HepG2 (cell line): ENCODE results near the gene LRP1-AS. TPM values are rescaled to one million over a fixed set of nuclear protein-coding genes. Genes with fewer than 3 reads are reported as not detected.

Experiments used
- CHD4 ChIP-seq: fragments of 200-600 bp; sonication (generic); IDR thresholded peaks from 2 replicates; pipeline ENCODE4 v1.7.0; 2017; ENCODE audit warnings: mild to moderate bottlenecking, low read length, borderline replicate concordance
- GATAD2A ChIP-seq: IDR thresholded peaks from 2 replicates; pipeline ENCODE4 v1.6.1; 2016
- HIVEP1 ChIP-seq: sonication (generic); formaldehyde crosslinking; IDR thresholded peaks from 2 replicates; pipeline ENCODE4 v1.4.0; 2020; ENCODE audit warnings: mild to moderate bottlenecking, missing genetic modification reagents
- KDM2A ChIP-seq: sonication (generic); formaldehyde crosslinking; IDR thresholded peaks from 2 replicates; pipeline ENCODE4 v1.4.0; 2020; ENCODE audit warnings: low read depth, missing genetic modification reagents, borderline replicate concordance
- KLF6 ChIP-seq: IDR thresholded peaks from 2 replicates; pipeline ENCODE4 v1.8.0; 2016; ENCODE audit warnings: missing biosample characterization, missing genetic modification reagents
- NFKBIZ ChIP-seq: IDR thresholded peaks from 2 replicates; pipeline ENCODE4 v1.6.1; 2018; ENCODE audit warnings: missing genetic modification reagents, missing compliant biosample characterization
- PCBP1 ChIP-seq: fragments of 200-400 bp; formaldehyde crosslinking; IDR thresholded peaks from 2 replicates; pipeline ENCODE4 v1.6.1; 2017; ENCODE audit warnings: mild to moderate bottlenecking, low read depth, low read length, borderline replicate concordance
- PHF20 ChIP-seq: sonication (generic); formaldehyde crosslinking; IDR thresholded peaks from 2 replicates; pipeline ENCODE4 v1.5.0; 2020; ENCODE audit warnings: mild to moderate bottlenecking, missing genetic modification reagents
- PITX1 ChIP-seq: sonication (generic); formaldehyde crosslinking; IDR thresholded peaks from 2 replicates; pipeline ENCODE4 v1.5.1; 2020; ENCODE audit warnings: mild to moderate bottlenecking, missing genetic modification reagents
- SIX1 ChIP-seq: sonication (generic); formaldehyde crosslinking; IDR thresholded peaks from 2 replicates; pipeline ENCODE4 v1.4.0; 2020; ENCODE audit warnings: missing genetic modification reagents, borderline replicate concordance
- U2AF1 ChIP-seq: fragments of 200-400 bp; formaldehyde crosslinking; optimal IDR thresholded peaks from 2 replicates; pipeline ENCODE3; 2017; ENCODE audit warnings: mild to moderate bottlenecking, low read depth, low read length
- ZNF282 ChIP-seq: fragments of 450-650 bp; IDR thresholded peaks from 2 replicates; pipeline ENCODE4 v1.6.1; 2018; ENCODE audit not compliant: partially characterized antibody
- polyA plus RNA-seq, 8 experiments: library from polyadenylated mRNA; depleted of rRNA in 3 of 8; stranded (reverse) in 7 of 8; unstranded in 1 of 8; fragments of >200 nt; fragmentation: Illumina TruSeq in 4 of 8; extraction: Trizol in 4 of 8; gene quantifications; 2 replicates each; pipeline versions ENCODE4 v1.2.1 to v1.2.3, GENCODE V29; 2011 to 2016; ENCODE audit warnings: low read depth in 4 of 8, missing spikeins in 1 of 8, mixed read lengths in 1 of 8; ENCODE audit not compliant: insufficient read depth in 1 of 8
- total RNA-seq, 5 experiments: library from RNA; depleted of rRNA; stranded (reverse); fragments of >200 nt; fragmentation: Illumina TruSeq; extraction: Trizol; gene quantifications; 2 replicates each; pipeline ENCODE4 v1.2.3, GENCODE V29; 2016; ENCODE audit warnings: low read depth in 1 of 5
- TF ChIP-seq, protein P1 (sequence below): sonication (generic); formaldehyde crosslinking; conservative IDR thresholded peaks from 2 replicates; pipeline ENCODE4 v1.5.0; 2020; ENCODE audit warnings: missing genetic modification reagents
- TF ChIP-seq, protein P2 (sequence below): sonication (generic); formaldehyde crosslinking; IDR thresholded peaks from 2 replicates; pipeline ENCODE4 v1.4.0; 2020; ENCODE audit warnings: missing genetic modification reagents, mild to moderate bottlenecking, borderline replicate concordance
- TF ChIP-seq, protein P3 (sequence below): sonication (generic); formaldehyde crosslinking; IDR thresholded peaks from 2 replicates; pipeline ENCODE4 v1.5.0; 2020; ENCODE audit warnings: missing genetic modification reagents
- TF ChIP-seq, protein P4 (sequence below): sonication (generic); formaldehyde crosslinking; IDR thresholded peaks from 2 replicates; pipeline ENCODE4 v1.4.0; 2020; ENCODE audit warnings: low read depth, mild to moderate bottlenecking, missing genetic modification reagents
- TF ChIP-seq, protein P5 (sequence below): sonication (generic); formaldehyde crosslinking; IDR thresholded peaks from 2 replicates; pipeline ENCODE4 v1.5.0; 2020; ENCODE audit warnings: mild to moderate bottlenecking, missing genetic modification reagents
- TF ChIP-seq, protein P6 (sequence below): IDR thresholded peaks from 2 replicates; pipeline ENCODE4 v1.6.1; 2016; ENCODE audit warnings: control low read depth

LRP1-AS gene
- total and polyA plus RNA-seq, 2 of the 13 experiments (the other 11 are each of a cell fraction or from before 2014, with no cell fraction given) = 0.20 TPM; not detected in 1

DNA sequence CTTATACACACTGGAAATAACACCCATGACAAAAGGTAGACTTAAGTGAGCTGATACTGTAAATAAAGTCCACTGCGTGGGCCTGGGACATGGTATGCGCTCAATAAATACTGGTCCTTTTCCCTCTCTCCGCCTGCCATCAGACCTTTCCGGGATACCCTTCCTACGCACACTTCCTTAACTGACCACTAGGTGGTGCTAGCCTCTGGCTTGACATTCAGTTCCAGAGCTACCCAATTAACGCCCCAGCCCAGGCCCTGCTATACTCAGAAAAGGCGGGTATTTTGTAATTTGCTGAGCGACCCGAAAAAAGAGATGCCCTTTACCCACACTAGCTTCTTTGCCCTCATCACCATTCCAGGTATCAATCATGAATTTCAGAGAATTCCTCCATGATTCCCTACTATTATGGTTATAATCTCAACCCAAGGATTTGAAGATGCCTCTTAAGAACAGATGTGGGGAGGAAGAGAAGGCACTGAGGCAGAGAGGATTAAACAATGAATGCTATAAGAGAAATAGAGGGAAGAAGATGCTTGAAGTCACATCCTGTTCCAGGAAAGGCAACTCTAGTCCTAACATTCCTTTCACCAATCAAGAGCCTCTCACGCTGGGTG lies 23.1 kb downstream of the LRP1-AS start (continued):
- TF ChIP-seq, protein P1, sequence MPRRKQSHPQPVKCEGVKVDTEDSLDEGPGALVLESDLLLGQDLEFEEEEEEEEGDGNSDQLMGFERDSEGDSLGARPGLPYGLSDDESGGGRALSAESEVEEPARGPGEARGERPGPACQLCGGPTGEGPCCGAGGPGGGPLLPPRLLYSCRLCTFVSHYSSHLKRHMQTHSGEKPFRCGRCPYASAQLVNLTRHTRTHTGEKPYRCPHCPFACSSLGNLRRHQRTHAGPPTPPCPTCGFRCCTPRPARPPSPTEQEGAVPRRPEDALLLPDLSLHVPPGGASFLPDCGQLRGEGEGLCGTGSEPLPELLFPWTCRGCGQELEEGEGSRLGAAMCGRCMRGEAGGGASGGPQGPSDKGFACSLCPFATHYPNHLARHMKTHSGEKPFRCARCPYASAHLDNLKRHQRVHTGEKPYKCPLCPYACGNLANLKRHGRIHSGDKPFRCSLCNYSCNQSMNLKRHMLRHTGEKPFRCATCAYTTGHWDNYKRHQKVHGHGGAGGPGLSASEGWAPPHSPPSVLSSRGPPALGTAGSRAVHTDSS (CRISPR knock-in tag) = no peak
- TF ChIP-seq PCBP1 (no peak), GATAD2A (CRISPR knock-in tag) (peak; percentile 10; the same call in 1 of the 2 replicates), NFKBIZ (no peak), HIVEP1 (CRISPR knock-in tag) (no peak), KLF6 (no peak), ZNF282 (no peak), KDM2A (no peak; the same call in 1 of the 2 replicates), CHD4 (no peak), PHF20 (no peak), SIX1 (CRISPR knock-in tag) (no peak), PITX1 (CRISPR knock-in tag) (no peak), U2AF1 (no peak)
- TF ChIP-seq, protein P2, sequence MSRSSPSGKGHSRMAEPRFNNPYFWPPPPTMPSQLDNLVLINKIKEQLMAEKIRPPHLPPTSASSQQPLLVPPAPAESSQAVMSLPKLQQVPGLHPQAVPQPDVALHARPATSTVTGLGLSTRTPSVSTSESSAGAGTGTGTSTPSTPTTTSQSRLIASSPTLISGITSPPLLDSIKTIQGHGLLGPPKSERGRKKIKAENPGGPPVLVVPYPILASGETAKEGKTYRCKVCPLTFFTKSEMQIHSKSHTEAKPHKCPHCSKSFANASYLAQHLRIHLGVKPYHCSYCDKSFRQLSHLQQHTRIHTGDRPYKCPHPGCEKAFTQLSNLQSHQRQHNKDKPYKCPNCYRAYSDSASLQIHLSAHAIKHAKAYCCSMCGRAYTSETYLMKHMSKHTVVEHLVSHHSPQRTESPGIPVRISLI (CRISPR knock-in tag) = no peak
- TF ChIP-seq, protein P3, sequence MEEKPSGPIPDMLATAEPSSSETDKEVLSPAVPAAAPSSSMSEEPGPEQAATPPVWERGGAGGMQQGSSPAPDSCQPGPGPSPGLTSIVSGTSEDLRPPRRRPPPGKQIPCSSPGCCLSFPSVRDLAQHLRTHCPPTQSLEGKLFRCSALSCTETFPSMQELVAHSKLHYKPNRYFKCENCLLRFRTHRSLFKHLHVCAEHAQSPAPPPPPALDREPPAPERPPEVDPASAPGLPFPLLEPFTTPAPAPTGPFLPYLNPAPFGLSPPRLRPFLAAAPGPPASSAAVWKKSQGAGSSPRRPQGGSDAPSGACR (CRISPR knock-in tag) = no peak
- TF ChIP-seq, protein P4, sequence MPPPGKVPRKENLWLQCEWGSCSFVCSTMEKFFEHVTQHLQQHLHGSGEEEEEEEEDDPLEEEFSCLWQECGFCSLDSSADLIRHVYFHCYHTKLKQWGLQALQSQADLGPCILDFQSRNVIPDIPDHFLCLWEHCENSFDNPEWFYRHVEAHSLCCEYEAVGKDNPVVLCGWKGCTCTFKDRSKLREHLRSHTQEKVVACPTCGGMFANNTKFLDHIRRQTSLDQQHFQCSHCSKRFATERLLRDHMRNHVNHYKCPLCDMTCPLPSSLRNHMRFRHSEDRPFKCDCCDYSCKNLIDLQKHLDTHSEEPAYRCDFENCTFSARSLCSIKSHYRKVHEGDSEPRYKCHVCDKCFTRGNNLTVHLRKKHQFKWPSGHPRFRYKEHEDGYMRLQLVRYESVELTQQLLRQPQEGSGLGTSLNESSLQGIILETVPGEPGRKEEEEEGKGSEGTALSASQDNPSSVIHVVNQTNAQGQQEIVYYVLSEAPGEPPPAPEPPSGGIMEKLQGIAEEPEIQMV (CRISPR knock-in tag) = no peak
- TF ChIP-seq, protein P5, sequence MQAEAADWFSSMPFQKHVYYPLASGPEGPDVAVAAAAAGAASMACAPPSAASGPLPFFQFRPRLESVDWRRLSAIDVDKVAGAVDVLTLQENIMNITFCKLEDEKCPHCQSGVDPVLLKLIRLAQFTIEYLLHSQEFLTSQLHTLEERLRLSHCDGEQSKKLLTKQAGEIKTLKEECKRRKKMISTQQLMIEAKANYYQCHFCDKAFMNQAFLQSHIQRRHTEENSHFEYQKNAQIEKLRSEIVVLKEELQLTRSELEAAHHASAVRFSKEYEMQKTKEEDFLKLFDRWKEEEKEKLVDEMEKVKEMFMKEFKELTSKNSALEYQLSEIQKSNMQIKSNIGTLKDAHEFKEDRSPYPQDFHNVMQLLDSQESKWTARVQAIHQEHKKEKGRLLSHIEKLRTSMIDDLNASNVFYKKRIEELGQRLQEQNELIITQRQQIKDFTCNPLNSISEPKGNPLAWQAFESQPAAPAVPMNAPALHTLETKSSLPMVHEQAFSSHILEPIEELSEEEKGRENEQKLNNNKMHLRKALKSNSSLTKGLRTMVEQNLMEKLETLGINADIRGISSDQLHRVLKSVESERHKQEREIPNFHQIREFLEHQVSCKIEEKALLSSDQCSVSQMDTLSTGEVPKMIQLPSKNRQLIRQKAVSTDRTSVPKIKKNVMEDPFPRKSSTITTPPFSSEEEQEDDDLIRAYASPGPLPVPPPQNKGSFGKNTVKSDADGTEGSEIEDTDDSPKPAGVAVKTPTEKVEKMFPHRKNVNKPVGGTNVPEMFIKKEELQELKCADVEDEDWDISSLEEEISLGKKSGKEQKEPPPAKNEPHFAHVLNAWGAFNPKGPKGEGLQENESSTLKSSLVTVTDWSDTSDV = no peak
- TF ChIP-seq, protein P6, sequence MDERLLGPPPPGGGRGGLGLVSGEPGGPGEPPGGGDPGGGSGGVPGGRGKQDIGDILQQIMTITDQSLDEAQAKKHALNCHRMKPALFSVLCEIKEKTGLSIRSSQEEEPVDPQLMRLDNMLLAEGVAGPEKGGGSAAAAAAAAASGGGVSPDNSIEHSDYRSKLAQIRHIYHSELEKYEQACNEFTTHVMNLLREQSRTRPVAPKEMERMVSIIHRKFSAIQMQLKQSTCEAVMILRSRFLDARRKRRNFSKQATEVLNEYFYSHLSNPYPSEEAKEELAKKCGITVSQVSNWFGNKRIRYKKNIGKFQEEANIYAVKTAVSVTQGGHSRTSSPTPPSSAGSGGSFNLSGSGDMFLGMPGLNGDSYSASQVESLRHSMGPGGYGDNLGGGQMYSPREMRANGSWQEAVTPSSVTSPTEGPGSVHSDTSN = no peak
